T-helper 22 cell (primary cell): ENCODE data around the gene GYS2.

Source experiments
- DNase-seq: peaks from one replicate; pipeline ENCODE4 v3.0.0-alpha.2; 2020; ENCODE audit warnings: low read depth

GYS2 gene

GRCh38 chr12:21502872-21503271 lies 101.8 kb downstream of the GYS2 start:
- no peak for DNase-seq

- no peak for DNase-seq
Observed at GRCh38 chr12:21502164-21502496, 102.5 kb downstream of the GYS2 start.

- DNase-seq = peak; percentile 86
Observed at GRCh38 chr12:21501258-21502163, 103.1 kb downstream of the GYS2 start, which contains the start of the genes GOLT1B and RECQL. Gene GOLT1B, plus strand, starts transcription at chr12:21501789. Its CDS starts 135 bp downstream, at chr12:21501924. Gene RECQL, minus strand, starts transcription at chr12:21501635. Its CDS starts 2,065 bp downstream, at chr12:21499570.

GRCh38 chr12:21500786-21501257 lies 103.8 kb downstream of the GYS2 start:
- DNase-seq = no peak

- no peak for DNase-seq
Observed at GRCh38 chr12:21499765-21500164, 104.9 kb downstream of the GYS2 start.
